ENCODE data around the gene TNS3. TPM values are rescaled to one million over a fixed set of nuclear protein-coding genes. Genes with fewer than 3 reads are reported as not detected.
A peak's percentile ranks its signal among the peaks of the same experiment; 100 is the strongest.

Gene TNS3
- total and polyA plus RNA-seq, 10 of the 15 experiments (the other 5 are each of a cell fraction or from before 2014, with no cell fraction given): 0.27 to 2.7 (median 0.79) TPM

DNA sequence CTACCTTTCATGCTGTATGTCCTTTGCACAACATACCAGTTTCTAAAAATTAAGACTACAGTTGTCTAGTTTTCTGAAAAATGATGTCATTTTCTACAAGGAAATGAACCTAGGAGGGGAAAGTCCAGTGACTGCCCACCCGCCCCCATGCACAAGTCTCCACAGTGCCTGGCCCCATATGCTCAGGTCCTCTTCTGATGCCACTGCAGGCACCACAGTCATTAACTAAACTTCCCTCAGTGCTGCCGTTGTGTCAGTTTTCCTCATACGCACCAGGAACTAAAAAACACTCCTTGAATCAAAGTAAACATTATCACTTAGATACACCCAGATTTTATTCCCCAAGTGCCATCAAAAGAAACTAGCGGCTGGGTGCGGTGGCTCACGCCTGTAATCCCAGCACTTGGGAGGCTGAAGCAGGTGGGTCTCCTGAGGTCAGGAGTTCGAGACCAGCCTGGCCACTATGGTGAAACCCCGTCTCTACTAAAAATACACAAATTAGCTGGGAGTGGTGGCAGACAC lies 6.9 kb upstream of the TNS3 start:
- POLR2A ChIA-PET: no interaction called here
- WGBS (ENCODE audit: insufficient coverage, insufficient replicate concordance, low lambda C conversion rate, missing lambda C conversion rate): 41% methylated on average over 8 of the region's 8 CpGs
- ATAC-seq: peak; percentile 60

More for the DNA sequence above, 6.9 kb upstream of the TNS3 start:
- ChIA-PET SMC1A (ENCODE audit: uncharacterized antibody, unreplicated experiment) (interaction anchor here (1.9 kb wide), 1 partner anchor 14 kb away, joined by 4 read pairs; no protein-coding TSS in a partner anchor), CTCF (no interaction called here), RAD21 (ENCODE audit: unreplicated experiment) (no interaction called here)
- intact Hi-C loops (cut with micrococcal nuclease; ENCODE audit: unreplicated experiment): no loop called here
- no peak overlapping the region for H3K9ac ChIP-seq (ENCODE audit: control insufficient read depth, insufficient read depth, low read length)
- TF ChIP-seq SIX5 (IDR thresholded peaks at IDR 0.05; ENCODE audit: low read depth, low read length, severe bottlenecking): no peak
- TF ChIP-seq ATF7 (IDR thresholded peaks at IDR 0.05; ENCODE audit: low read depth): peak; percentile 49; the same call in 1 of the 2 replicates
- no peak for TF ChIP-seq KAT2A (conservative IDR thresholded peaks at IDR 0.05; ENCODE audit: control insufficient read depth, low read depth, low read length)
- TF ChIP-seq ESRRA (IDR thresholded peaks at IDR 0.05; ENCODE audit: low read length): no peak
- no peak for TF ChIP-seq KLF5 (IDR thresholded peaks at IDR 0.05; ENCODE audit: partially characterized antibody)
- no peak for TF ChIP-seq RBBP5 (conservative IDR thresholded peaks at IDR 0.05)
- TF ChIP-seq PAX8 (IDR thresholded peaks at IDR 0.05): no peak
- TF ChIP-seq POLR2A (IDR thresholded peaks at IDR 0.05; ENCODE audit: low read depth, low read length): no peak
- 0 out of 2 replicates have a peak, but pooled peaks have one; percentile 15 for TF ChIP-seq ATF2 (IDR thresholded peaks at IDR 0.05; ENCODE audit: low read length)
- no peak for TF ChIP-seq POLR2AphosphoS2 (IDR thresholded peaks at IDR 0.05; ENCODE audit: low read depth, low read length)
- no peak for TF ChIP-seq STAT3 (IDR thresholded peaks at IDR 0.05; ENCODE audit: low read depth, low read length)
- TF ChIP-seq BCL11A (IDR thresholded peaks at IDR 0.05; ENCODE audit: low read depth, low read length): no peak
- no peak for TF ChIP-seq ZNF24 (IDR thresholded peaks at IDR 0.05)
- TF ChIP-seq NFYA (IDR thresholded peaks at IDR 0.05; ENCODE audit: borderline replicate concordance, low read depth, low read length): no peak
- TF ChIP-seq, protein P1, sequence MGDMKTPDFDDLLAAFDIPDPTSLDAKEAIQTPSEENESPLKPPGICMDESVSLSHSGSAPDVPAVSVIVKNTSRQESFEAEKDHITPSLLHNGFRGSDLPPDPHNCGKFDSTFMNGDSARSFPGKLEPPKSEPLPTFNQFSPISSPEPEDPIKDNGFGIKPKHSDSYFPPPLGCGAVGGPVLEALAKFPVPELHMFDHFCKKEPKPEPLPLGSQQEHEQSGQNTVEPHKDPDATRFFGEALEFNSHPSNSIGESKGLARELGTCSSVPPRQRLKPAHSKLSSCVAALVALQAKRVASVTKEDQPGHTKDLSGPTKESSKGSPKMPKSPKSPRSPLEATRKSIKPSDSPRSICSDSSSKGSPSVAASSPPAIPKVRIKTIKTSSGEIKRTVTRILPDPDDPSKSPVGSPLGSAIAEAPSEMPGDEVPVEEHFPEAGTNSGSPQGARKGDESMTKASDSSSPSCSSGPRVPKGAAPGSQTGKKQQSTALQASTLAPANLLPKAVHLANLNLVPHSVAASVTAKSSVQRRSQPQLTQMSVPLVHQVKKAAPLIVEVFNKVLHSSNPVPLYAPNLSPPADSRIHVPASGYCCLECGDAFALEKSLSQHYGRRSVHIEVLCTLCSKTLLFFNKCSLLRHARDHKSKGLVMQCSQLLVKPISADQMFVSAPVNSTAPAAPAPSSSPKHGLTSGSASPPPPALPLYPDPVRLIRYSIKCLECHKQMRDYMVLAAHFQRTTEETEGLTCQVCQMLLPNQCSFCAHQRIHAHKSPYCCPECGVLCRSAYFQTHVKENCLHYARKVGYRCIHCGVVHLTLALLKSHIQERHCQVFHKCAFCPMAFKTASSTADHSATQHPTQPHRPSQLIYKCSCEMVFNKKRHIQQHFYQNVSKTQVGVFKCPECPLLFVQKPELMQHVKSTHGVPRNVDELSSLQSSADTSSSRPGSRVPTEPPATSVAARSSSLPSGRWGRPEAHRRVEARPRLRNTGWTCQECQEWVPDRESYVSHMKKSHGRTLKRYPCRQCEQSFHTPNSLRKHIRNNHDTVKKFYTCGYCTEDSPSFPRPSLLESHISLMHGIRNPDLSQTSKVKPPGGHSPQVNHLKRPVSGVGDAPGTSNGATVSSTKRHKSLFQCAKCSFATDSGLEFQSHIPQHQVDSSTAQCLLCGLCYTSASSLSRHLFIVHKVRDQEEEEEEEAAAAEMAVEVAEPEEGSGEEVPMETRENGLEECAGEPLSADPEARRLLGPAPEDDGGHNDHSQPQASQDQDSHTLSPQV (IDR thresholded peaks at IDR 0.05): no peak
- no peak for TF ChIP-seq CHD4 (IDR thresholded peaks at IDR 0.05)
- TF ChIP-seq FOXK2 (IDR thresholded peaks at IDR 0.05): no peak
- no peak for TF ChIP-seq SREBF2 (IDR thresholded peaks at IDR 0.05; ENCODE audit: low read length)
- no peak overlapping the region for H3K27ac ChIP-seq (ENCODE audit: control insufficient read depth, insufficient read depth)
- BruUV-seq (replicated peaks): no TSS peak
- H3K27me3 ChIP-seq (replicated peaks in 1 of 2; ENCODE audit: control insufficient read depth in 2 of 2, insufficient read depth in 2 of 2, low read length in 1 of 2): peaks cover 0 to 5% of the 10 kb centered on the region in 2 experiments; a peak in 3 of 4 replicates
- no peak overlapping the region for H2AFZ ChIP-seq (ENCODE audit: control insufficient read depth, low read depth, low read length)
- H3K9me3 ChIP-seq (replicated peaks; ENCODE audit: control insufficient read depth, insufficient read depth, low read length): no peaks in the 10 kb centered on the region
- no peaks in the 10 kb centered on the region for H3K4me1 ChIP-seq (ENCODE audit: control insufficient read depth, insufficient read depth, low read length)
- FAIRE-seq (no peak), DNase-seq (ENCODE audit: low read depth, low spot score) (no peak)
- no peaks in the 10 kb centered on the region for H4K20me1 ChIP-seq (ENCODE audit: control insufficient read depth, insufficient read depth)
- in situ Hi-C loops (cut with MboI): no loop called here
- no peak overlapping the region for H3K4me3 ChIP-seq
- no peaks in the 10 kb centered on the region for H3K79me2 ChIP-seq (ENCODE audit: control insufficient read depth, insufficient read depth, low read length)
- no peak overlapping the region for H3K4me2 ChIP-seq (ENCODE audit: control insufficient read depth, insufficient read depth)
- H3K36me3 ChIP-seq (ENCODE audit: control insufficient read depth in 2 of 2, insufficient read depth in 2 of 2, low read length in 1 of 2): no peaks in the 10 kb centered on the region

All from GM12878 (cell line).